H1 (cell line): ENCODE measurements around the gene RBM18. TPM values are rescaled to one million over a fixed set of nuclear protein-coding genes. Genes with fewer than 3 reads are reported as not detected.

Source experiments
- CTCF ChIA-PET: fragments of 300-600 bp; sonication (Branson Sonifier 250); formaldehyde crosslinking; loops from one replicate; lab custom pipeline; 2021; ENCODE audit not compliant: partially characterized antibody; lab: Charles Lee
- POLR2A ChIA-PET: fragments of 300-600 bp; sonication (Branson Sonifier 250); formaldehyde crosslinking; loops from one replicate; lab custom pipeline; 2021; ENCODE audit warnings: inconsistent platforms; ENCODE audit not compliant: partially characterized antibody; lab: Charles Lee
- DNase-seq, 2 experiments: peaks; one replicate each; pipeline versions ENCODE4 v3.0.0 to v3.0.0-alpha.2; 2010 to 2022; ENCODE audit warnings: low spot score in 2 of 2, low read depth in 1 of 2, mixed read lengths in 1 of 2
- FAIRE-seq: peaks from 2 replicates; lab custom pipeline; 2011; peaks lifted over from hg19 to GRCh38; lab: Jason Lieb, UNC
- H2AFZ ChIP-seq: 2 replicates; pipeline ENCODE4 v1.8.1; 2012; ENCODE audit warnings: low read length, inconsistent platforms
- H2AK5ac ChIP-seq: 2 replicates; pipeline ENCODE4 v1.6.1; 2013; ENCODE audit warnings: low read depth, low read length
- H2BK120ac ChIP-seq: replicated peaks from 2 replicates; pipeline ENCODE3; 2013; ENCODE audit warnings: low read depth, low read length, inconsistent platforms
- H2BK12ac ChIP-seq: 2 replicates; pipeline ENCODE4 v1.6.1; 2013; ENCODE audit warnings: low read depth, low read length
- H2BK15ac ChIP-seq: 2 replicates; pipeline ENCODE4 v1.6.1; 2013; ENCODE audit warnings: low read length
- H2BK20ac ChIP-seq: 2 replicates; pipeline ENCODE4 v1.6.1; 2013; ENCODE audit warnings: low read length
- H2BK5ac ChIP-seq: 2 replicates; pipeline ENCODE4 v1.6.1; 2013; ENCODE audit warnings: low read depth, low read length
- H3K14ac ChIP-seq: 2 replicates; pipeline ENCODE4 v1.6.1; 2013; ENCODE audit warnings: inconsistent platforms; ENCODE audit not compliant: insufficient read length
- H3K18ac ChIP-seq: 2 replicates; pipeline ENCODE4 v1.6.1; 2013; ENCODE audit warnings: low read length; ENCODE audit errors: extremely low read depth
- H3K23ac ChIP-seq: 2 replicates; pipeline ENCODE4 v1.6.1; 2013; ENCODE audit warnings: inconsistent platforms; ENCODE audit not compliant: insufficient read length
- H3K23me2 ChIP-seq: 2 replicates; pipeline ENCODE4 v1.6.1; 2013; ENCODE audit warnings: low read depth, low read length
- H3K27ac ChIP-seq: 2 replicates; pipeline ENCODE4 v1.6.1; 2011; ENCODE audit warnings: low read depth, low read length, inconsistent platforms
- H3K27me3 ChIP-seq, 4 experiments: replicated peaks in 1 of 4; 1 replicate in 1 of 4; 2 replicates in 3 of 4; pipeline versions ENCODE4 v1.6.1 to v1.8.1; 2011 to 2013; ENCODE audit warnings: low read length in 3 of 4, mild to moderate bottlenecking in 3 of 4, inconsistent platforms in 2 of 4, mixed read lengths in 2 of 4, moderate library complexity in 1 of 4; ENCODE audit not compliant: control insufficient read depth in 3 of 4, insufficient read depth in 3 of 4; ENCODE audit errors: extremely low read depth in 1 of 4
- H3K36me3 ChIP-seq, 4 experiments: 2 replicates each; pipeline versions ENCODE4 v1.6.1 to v1.8.1; 2011 to 2013; ENCODE audit warnings: mild to moderate bottlenecking in 4 of 4, low read length in 3 of 4, moderate library complexity in 2 of 4, control low read depth in 1 of 4, inconsistent platforms in 1 of 4; ENCODE audit not compliant: insufficient read depth in 4 of 4, control insufficient read depth in 2 of 4
- H3K4ac ChIP-seq: replicated peaks from 2 replicates; pipeline ENCODE3; 2013; ENCODE audit warnings: low read length, low read depth, mixed read lengths, inconsistent platforms; ENCODE audit not compliant: insufficient read length
- H3K4me1 ChIP-seq, 4 experiments: replicated peaks in 1 of 4; 1 replicate in 1 of 4; 2 replicates in 3 of 4; pipeline versions ENCODE4 v1.6.1 to v1.8.1; 2011 to 2013; ENCODE audit warnings: low read length in 3 of 4, inconsistent platforms in 2 of 4, mixed read lengths in 1 of 4; ENCODE audit not compliant: insufficient read depth in 4 of 4, control insufficient read depth in 3 of 4
- H3K4me2 ChIP-seq, 2 experiments: 2 replicates each; pipeline versions ENCODE4 v1.6.1 to v1.8.1; 2011 to 2013; ENCODE audit warnings: low read depth in 2 of 2, low read length in 2 of 2, control low read depth in 1 of 2, inconsistent platforms in 1 of 2, mild to moderate bottlenecking in 1 of 2; ENCODE audit not compliant: insufficient read depth in 1 of 2
- H3K4me3 ChIP-seq, 4 experiments: fragments of 200-600, 300-600 bp in 1 of 4; sonication (generic), shearing (Covaris generic), sonication (Bioruptor Twin) in 1 of 4; 2 replicates each; pipeline versions ENCODE4 v1.5.1 to v1.8.1; 2011 to 2016; ENCODE audit warnings: low read length in 4 of 4, low read depth in 3 of 4, control low read depth in 2 of 4, inconsistent platforms in 2 of 4, mild to moderate bottlenecking in 2 of 4, mixed read lengths in 1 of 4, moderate library complexity in 1 of 4; ENCODE audit not compliant: insufficient read depth in 2 of 4; ENCODE audit errors: extremely low read depth in 1 of 4
- H3K56ac ChIP-seq: replicated peaks from 2 replicates; pipeline ENCODE3; 2013; ENCODE audit warnings: low read depth, mild to moderate bottlenecking, mixed read lengths, low read length, inconsistent platforms; ENCODE audit not compliant: insufficient read length
- H3K79me1 ChIP-seq: 2 replicates; pipeline ENCODE4 v1.6.1; 2013; ENCODE audit warnings: low read depth, low read length, control low read depth
- H3K79me2 ChIP-seq, 2 experiments: 2 replicates each; pipeline versions ENCODE4 v1.6.1 to v1.8.1; 2012 to 2013; ENCODE audit warnings: low read length in 2 of 2, mild to moderate bottlenecking in 2 of 2, inconsistent platforms in 1 of 2; ENCODE audit not compliant: insufficient read depth in 2 of 2, control insufficient read depth in 1 of 2
- H3K9ac ChIP-seq, 4 experiments: replicated peaks in 1 of 4; 1 replicate in 1 of 4; 2 replicates in 3 of 4; pipeline versions ENCODE4 v1.6.1 to v1.8.1; 2011 to 2013; ENCODE audit warnings: low read depth in 3 of 4, low read length in 3 of 4, control low read depth in 2 of 4, mild to moderate bottlenecking in 2 of 4, moderate library complexity in 2 of 4, inconsistent platforms in 1 of 4; ENCODE audit errors: extremely low read depth in 1 of 4
- H3K9me3 ChIP-seq, 2 experiments: 2 replicates each; pipeline versions ENCODE4 v1.6.1 to v1.8.1; 2012 to 2013; ENCODE audit warnings: mild to moderate bottlenecking in 2 of 2, moderate library complexity in 2 of 2, control low read depth in 1 of 2, inconsistent platforms in 1 of 2, low read depth in 1 of 2, low read length in 1 of 2, mixed read lengths in 1 of 2; ENCODE audit not compliant: insufficient read depth in 2 of 2
- H4K20me1 ChIP-seq, 2 experiments: replicated peaks in 1 of 2; 2 replicates each; pipeline versions ENCODE3 to v1.8.1; 2011 to 2013; ENCODE audit warnings: inconsistent platforms in 2 of 2, low read length in 2 of 2, mild to moderate bottlenecking in 1 of 2; ENCODE audit not compliant: insufficient read depth in 2 of 2, control insufficient read depth in 1 of 2
- H4K5ac ChIP-seq: 2 replicates; pipeline ENCODE4 v1.6.1; 2013; ENCODE audit warnings: low read length, low read depth, mixed read lengths, inconsistent platforms; ENCODE audit not compliant: insufficient read length
- H4K8ac ChIP-seq: 2 replicates; pipeline ENCODE4 v1.8.0; 2013; ENCODE audit warnings: mild to moderate bottlenecking, moderate library complexity, low read length, inconsistent platforms; ENCODE audit not compliant: insufficient read depth; ENCODE audit errors: extremely low read depth
- H4K91ac ChIP-seq: replicated peaks from 2 replicates; pipeline ENCODE3; 2013; ENCODE audit warnings: low read length, mixed read lengths, inconsistent platforms; ENCODE audit not compliant: insufficient read length
- ASH2L ChIP-seq: fragments of 200-600, 300-600 bp; sonication (generic); IDR thresholded peaks from one replicate; pipeline ENCODE4 v1.7.1; 2017; ENCODE audit warnings: low read length
- EGR1 ChIP-seq: IDR thresholded peaks from 2 replicates; pipeline ENCODE4 v1.6.1; 2011; ENCODE audit warnings: low read depth, low read length, borderline replicate concordance
- EZH2 ChIP-seq: fragments of 200-600 bp; sonication (generic); IDR thresholded peaks from 2 replicates; pipeline ENCODE4 v1.7.1; 2012; ENCODE audit warnings: low read depth, mild to moderate bottlenecking, moderate library complexity, low read length, inconsistent platforms; ENCODE audit not compliant: severe bottlenecking
- KDM4A ChIP-seq: IDR thresholded peaks from one replicate; pipeline ENCODE4 v1.7.1; 2012; ENCODE audit warnings: low read depth, mild to moderate bottlenecking, moderate library complexity, low read length, inconsistent platforms; ENCODE audit not compliant: severe bottlenecking
- POU5F1 ChIP-seq: IDR thresholded peaks from 2 replicates; pipeline ENCODE4 v1.6.1; 2011; ENCODE audit warnings: low read depth, mild to moderate bottlenecking, low read length, moderate library complexity
- RNF2 ChIP-seq: fragments of 200-900, 300-1000 bp; sonication (generic); IDR thresholded peaks from 2 replicates; pipeline ENCODE4 v1.7.1; 2016; ENCODE audit warnings: borderline replicate concordance, low read depth, mild to moderate bottlenecking, antibody characterized with exemption, low read length; ENCODE audit not compliant: poor library complexity, severe bottlenecking; ENCODE audit errors: missing control alignments
- SIN3A ChIP-seq, 2 experiments: IDR thresholded peaks in 1 of 2; conservative IDR thresholded peaks in 1 of 2; 2 replicates each; pipeline ENCODE4 v1.6.1; 2011 to 2012; ENCODE audit warnings: low read length in 2 of 2, improper control_type of control experiment in 1 of 2, low read depth in 1 of 2, mild to moderate bottlenecking in 1 of 2
- SUZ12 ChIP-seq: fragments of 200-600 bp; sonication (generic); IDR thresholded peaks from 2 replicates; pipeline ENCODE4 v1.6.1; 2012; ENCODE audit warnings: mild to moderate bottlenecking, inconsistent platforms, low read length, moderate library complexity, mixed read lengths
- WGBS, 2 experiments: shearing (Covaris generic) in 1 of 2; methylation state at CpG; one replicate each; pipeline versions ENCODE4 v1.1.6 to v1.1.7; 2013 to 2015; ENCODE audit warnings: low lambda C conversion rate in 2 of 2, mixed read lengths in 2 of 2, inconsistent platforms in 1 of 2, low coverage in 1 of 2, missing lambda C conversion rate in 1 of 2; ENCODE audit not compliant: insufficient replicate concordance in 2 of 2, insufficient coverage in 1 of 2, insufficient read length in 1 of 2; ENCODE audit errors: extremely low coverage in 1 of 2, missing lambda C conversion rate in 1 of 2; 5-methylcytosine and 5-hydroxymethylcytosine counted together
- polyA plus RNA-seq, 7 experiments: library from polyadenylated mRNA; depleted of rRNA in 3 of 7; stranded (reverse) in 5 of 7; unstranded in 2 of 7; fragments of >200 nt in 5 of 7; fragments of 200-250 nt in 2 of 7; gene quantifications; 1 replicate in 5 of 7; 2 replicates in 1 of 7; 4 replicates in 1 of 7; pipeline versions ENCODE4 v1.2.1 to v1.2.3, GENCODE V29; 2011 to 2013; ENCODE audit warnings: missing spikeins in 2 of 7, mixed read lengths in 2 of 7
- total RNA-seq: library from RNA; stranded (reverse); fragmentation: NEBNext Ultra II Directional; extraction: Animal tissue kit (Norgen Biotek cat#: 25700); gene quantifications from 2 replicates; pipeline ENCODE4 v1.2.1, GENCODE V29; 2021
- TF ChIP-seq, protein P1 (sequence below): IDR thresholded peaks from 2 replicates; pipeline ENCODE4 v1.6.1; 2012; ENCODE audit warnings: inconsistent platforms

RBM18 gene
- total and polyA plus RNA-seq, 2 of the 8 experiments (the other 6 are each of a cell fraction or from before 2014, with no cell fraction given), result 5.9 to 14.3 TPM

DNA sequence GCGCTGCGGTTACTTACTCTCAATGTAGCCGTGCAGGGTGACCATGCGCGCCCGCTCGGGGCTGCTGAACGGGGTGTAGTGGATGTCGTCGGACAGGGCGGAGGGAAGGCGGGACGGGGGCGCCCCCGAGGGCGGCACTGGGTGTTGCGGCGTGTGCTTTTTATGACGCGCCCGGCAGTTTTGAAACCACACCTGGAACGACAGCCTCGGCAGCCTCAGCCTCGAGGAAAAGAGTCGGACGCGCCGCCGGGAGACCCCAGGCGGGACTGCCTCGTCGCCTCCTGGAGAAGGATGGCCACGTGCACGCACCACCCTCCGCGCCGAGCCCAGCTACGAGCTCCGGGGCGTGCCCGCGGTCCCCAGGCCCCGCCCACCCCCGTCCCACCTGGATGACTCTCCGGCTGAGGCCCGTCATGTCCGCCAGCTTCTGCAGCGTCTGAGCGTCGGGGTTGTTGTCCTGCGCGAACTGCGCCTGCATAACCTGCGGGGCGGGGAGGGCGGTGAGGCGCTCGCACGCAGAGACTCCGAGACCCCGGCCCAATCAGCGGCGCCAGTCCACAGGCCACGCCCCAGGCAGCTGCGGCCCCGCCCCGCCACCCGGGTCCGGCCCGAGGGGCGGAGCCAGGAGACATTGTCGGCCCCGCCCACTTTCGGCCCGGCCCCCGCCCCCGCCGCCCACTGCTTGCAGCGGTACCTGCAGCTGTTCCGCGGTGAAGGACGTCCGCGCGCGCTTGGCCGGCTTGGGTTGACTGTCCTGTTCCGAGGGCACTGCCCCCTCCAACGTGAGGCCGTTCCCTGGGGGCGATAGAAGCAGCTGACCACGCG, 50.8 kb downstream of the RBM18 start:
- Histone ChIP-seq H4K5ac (no peak overlapping the region), H4K91ac (peak overlapping the region; percentile 41), H4K20me1 (peaks cover 3 to 12% of the 10 kb centered on the region in 2 experiments), H3K9ac (no peak overlapping the region), H3K56ac (no peak overlapping the region), H3K27ac (no peak overlapping the region), H3K4ac (no peak overlapping the region), H2BK5ac (no peak overlapping the region; the same call in 1 of the 2 replicates), H2BK20ac (no peak overlapping the region), H4K8ac (peak overlapping the region; percentile 87; the same call in 1 of the 2 replicates), H3K79me2 (no peaks in the 10 kb centered on the region), H3K79me1 (no peaks in the 10 kb centered on the region; the same call in 1 of the 2 replicates), H3K27me3 (peaks cover 52 to 73% (median 68%) of the 10 kb centered on the region in 4 experiments), H3K4me3 (peak overlapping the region; percentile 41 to 67 (median 52); a peak in 7 of 8 replicates), H2BK15ac (0 out of 2 replicates have a peak overlapping the region, but pooled peaks have one; percentile 72), H3K23ac (no peak overlapping the region), H3K4me2 (peak overlapping the region; percentile 79 to 98), H3K18ac (no peak overlapping the region; the same call in 1 of the 2 replicates), H3K9me3 (peaks cover 0 to 3% of the 10 kb centered on the region in 2 experiments; a peak in 1 of 4 replicates), H2AFZ (peak overlapping the region; percentile 52; the same call in 1 of the 2 replicates), H3K14ac (no peak overlapping the region), H3K23me2 (peaks cover 8% of the 10 kb centered on the region; the same call in 1 of the 2 replicates), H2BK120ac (no peak overlapping the region), H2BK12ac (peak overlapping the region; percentile 60), H2AK5ac (no peak overlapping the region), H3K4me1 (peaks cover 0 to 13% (median 10%) of the 10 kb centered on the region in 4 experiments; a peak in 6 of 7 replicates), H3K36me3 (no peaks in the 10 kb centered on the region; a peak in 1 of 8 replicates)
- ChIA-PET CTCF (interaction anchor here (0.6 to 5.2 kb wide), 12 partner anchors 8 to 603 kb away, joined by 3 to 56 read pairs (median 3); no protein-coding TSS in a partner anchor), POLR2A (interaction anchor here (1.0 to 1.4 kb wide), 3 partner anchors 12 to 17 kb away, joined by 4 to 6 read pairs (median 5); partner anchors contain the start of gene LHX6)
- WGBS, 2 experiments, result 10% methylated on average over 20 of the region's 93 CpGs; no CpG with 5 or more reads in 1 of the 2 experiments
- FAIRE-seq, result no peak
- peak; percentile 87 to 97 for DNase-seq
- TF ChIP-seq EZH2 (peak; percentile 28), KDM4A (peak; percentile 98), POU5F1 (no peak), SUZ12 (0 out of 2 replicates have a peak, but pooled peaks have one; percentile 32), SIN3A (conservative IDR thresholded peaks at IDR 0.05 in 1 of 2, IDR thresholded peaks at IDR 0.05 in 1 of 2; ENCODE audit: low read depth in 1 of 2, low read length in 2 of 2) (no peak), ASH2L (peak; percentile 27), RNF2 (peak; percentile 65), EGR1 (peak; percentile 50; the same call in 1 of the 2 replicates)
- TF ChIP-seq, protein P1, sequence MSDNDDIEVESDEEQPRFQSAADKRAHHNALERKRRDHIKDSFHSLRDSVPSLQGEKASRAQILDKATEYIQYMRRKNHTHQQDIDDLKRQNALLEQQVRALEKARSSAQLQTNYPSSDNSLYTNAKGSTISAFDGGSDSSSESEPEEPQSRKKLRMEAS, result peak; percentile 99
